AG04449 (cell line): ENCODE data around the gene OTOGL.
A peak's percentile ranks its signal among the peaks of the same experiment; 100 is the strongest.

Source experiments
- CTCF ChIA-PET: fragments of 350-600 bp; formaldehyde crosslinking; extraction: SDS; loops from one replicate; lab custom pipeline; 2021; ENCODE audit warnings: antibody characterized with exemption; lab: Yijun Ruan, JAX
- POLR2A ChIA-PET: fragments of 400-600, 350-600 bp; formaldehyde crosslinking; extraction: SDS; loops from one replicate; lab custom pipeline; 2020; ENCODE audit warnings: antibody characterized with exemption, inconsistent platforms; lab: Yijun Ruan, JAX
- DNase-seq: peaks from one replicate; pipeline ENCODE4 v3.0.0-alpha.2; 2010; ENCODE audit warnings: low read depth, low spot score
- H3K4me3 ChIP-seq: 2 replicates; pipeline ENCODE4 v1.5.1; 2011; ENCODE audit warnings: low read depth, mild to moderate bottlenecking, control low read depth, low read length
- TF ChIP-seq, protein P1 (sequence below): IDR thresholded peaks from one replicate; pipeline ENCODE4 v1.5.1; 2011; ENCODE audit warnings: mild to moderate bottlenecking, moderate library complexity, low read length, control low read depth, inconsistent platforms; ENCODE audit not compliant: insufficient read depth; ENCODE audit errors: missing control alignments

The OTOGL gene

DNA sequence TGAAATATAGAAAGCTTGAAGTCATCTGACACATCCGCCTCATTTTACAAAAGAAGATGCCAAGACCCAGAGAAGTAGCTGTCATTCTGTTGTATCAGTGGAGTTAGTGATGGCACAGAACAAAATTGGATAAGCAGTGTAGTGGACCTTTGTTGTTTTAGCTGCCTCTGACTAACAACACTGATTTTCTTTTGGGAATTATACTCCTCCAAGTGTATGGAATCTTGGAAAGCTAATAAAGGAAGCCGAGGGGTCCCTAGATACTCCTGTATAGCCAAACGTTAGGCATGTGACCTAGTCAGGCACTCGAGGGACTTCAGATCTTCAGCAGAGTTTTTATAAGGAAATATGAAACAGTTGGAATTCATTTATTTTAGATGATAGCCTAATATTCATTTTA, 94.5 kb downstream of the OTOGL start:
- H3K4me3 ChIP-seq: no peak overlapping the region
- ChIA-PET POLR2A (no interaction called here), CTCF (interaction anchor here (0.8 to 15.0 kb wide), 11 partner anchors 32 to 1064 kb away, joined by 3 to 403 read pairs (median 3); no protein-coding TSS in a partner anchor)
- TF ChIP-seq, protein P1, sequence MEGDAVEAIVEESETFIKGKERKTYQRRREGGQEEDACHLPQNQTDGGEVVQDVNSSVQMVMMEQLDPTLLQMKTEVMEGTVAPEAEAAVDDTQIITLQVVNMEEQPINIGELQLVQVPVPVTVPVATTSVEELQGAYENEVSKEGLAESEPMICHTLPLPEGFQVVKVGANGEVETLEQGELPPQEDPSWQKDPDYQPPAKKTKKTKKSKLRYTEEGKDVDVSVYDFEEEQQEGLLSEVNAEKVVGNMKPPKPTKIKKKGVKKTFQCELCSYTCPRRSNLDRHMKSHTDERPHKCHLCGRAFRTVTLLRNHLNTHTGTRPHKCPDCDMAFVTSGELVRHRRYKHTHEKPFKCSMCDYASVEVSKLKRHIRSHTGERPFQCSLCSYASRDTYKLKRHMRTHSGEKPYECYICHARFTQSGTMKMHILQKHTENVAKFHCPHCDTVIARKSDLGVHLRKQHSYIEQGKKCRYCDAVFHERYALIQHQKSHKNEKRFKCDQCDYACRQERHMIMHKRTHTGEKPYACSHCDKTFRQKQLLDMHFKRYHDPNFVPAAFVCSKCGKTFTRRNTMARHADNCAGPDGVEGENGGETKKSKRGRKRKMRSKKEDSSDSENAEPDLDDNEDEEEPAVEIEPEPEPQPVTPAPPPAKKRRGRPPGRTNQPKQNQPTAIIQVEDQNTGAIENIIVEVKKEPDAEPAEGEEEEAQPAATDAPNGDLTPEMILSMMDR: no peak
- no peak for DNase-seq

DNA sequence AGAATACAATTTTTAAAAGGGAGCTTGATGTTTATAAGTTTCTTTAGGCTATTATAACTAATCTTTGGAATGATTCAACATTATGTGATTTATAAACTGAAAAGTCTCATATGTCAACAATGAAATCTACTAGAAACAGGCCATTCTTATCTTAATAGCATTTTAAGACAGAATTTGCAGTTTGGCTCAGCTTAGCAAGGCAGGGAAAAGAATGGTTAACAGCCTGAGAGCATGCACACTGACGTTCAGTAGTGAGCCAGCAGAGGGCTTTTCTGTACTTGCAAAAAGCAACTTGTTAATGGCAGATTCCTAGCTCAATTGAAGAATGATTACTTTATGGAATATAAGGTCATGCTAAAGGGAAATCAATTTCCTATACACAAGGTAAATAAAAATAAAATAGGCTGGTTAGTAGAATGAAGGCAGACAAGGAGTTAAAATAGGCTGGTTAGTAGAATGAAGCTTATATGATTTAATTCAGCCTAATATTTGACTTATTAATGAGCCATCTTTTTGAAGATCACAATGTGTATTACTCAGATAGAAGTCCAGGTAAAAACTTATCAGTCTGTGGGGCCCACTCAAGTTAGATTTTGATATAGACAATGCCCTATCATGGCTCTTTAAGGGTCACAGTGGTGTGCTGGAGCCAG, 95.9 kb downstream of the OTOGL start:
- H3K4me3 ChIP-seq: no peak overlapping the region
- CTCF ChIA-PET: interaction anchor here (0.6 to 15.0 kb wide), 42 partner anchors 8 to 1064 kb away, joined by 3 to 403 read pairs (median 4); no protein-coding TSS in a partner anchor
- DNase-seq: no peak
- POLR2A ChIA-PET: interaction anchor here (1.3 to 1.4 kb wide), 2 partner anchors 74 to 76 kb away, joined by 3 to 5 read pairs; no protein-coding TSS in a partner anchor
- TF ChIP-seq, protein P1: peak; percentile 88

DNA sequence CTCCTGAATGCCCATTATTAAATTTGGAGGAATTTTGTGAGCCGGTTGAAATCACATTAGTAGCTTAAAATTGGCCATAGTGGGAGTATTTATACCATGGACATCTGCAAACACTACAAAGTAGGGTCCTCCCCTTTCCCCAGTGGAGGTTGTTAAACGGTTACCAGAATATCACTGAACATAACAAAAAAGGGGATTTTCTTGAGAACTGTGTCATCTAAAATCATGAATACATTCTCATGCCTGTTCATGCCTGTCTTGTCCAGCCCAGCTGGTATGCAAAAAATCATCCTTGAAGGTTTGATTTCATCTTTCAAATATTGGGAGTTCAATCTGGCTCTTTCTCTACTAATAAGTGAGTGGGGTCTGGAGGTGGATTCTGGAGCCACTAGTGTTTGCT, 96.4 kb downstream of the OTOGL start:
- TF ChIP-seq, protein P1: no peak
- DNase-seq: no peak
- POLR2A ChIA-PET: interaction anchor here (1.3 to 1.4 kb wide), 2 partner anchors 74 to 76 kb away, joined by 3 to 5 read pairs; no protein-coding TSS in a partner anchor
- no peak overlapping the region for H3K4me3 ChIP-seq
- CTCF ChIA-PET: interaction anchor here (0.6 to 15.0 kb wide), 37 partner anchors 8 to 1063 kb away, joined by 3 to 403 read pairs (median 4); no protein-coding TSS in a partner anchor

GRCh38 chr12:80196419-80196818, 97.1 kb downstream of the OTOGL start:
- no peak overlapping the region for H3K4me3 ChIP-seq
- ChIA-PET CTCF (interaction anchor here (1.1 to 15.0 kb wide), 7 partner anchors 9 to 1063 kb away, joined by 3 to 403 read pairs (median 13); no protein-coding TSS in a partner anchor), POLR2A (no interaction called here)
- TF ChIP-seq, protein P1: no peak
- DNase-seq: no peak

DNA sequence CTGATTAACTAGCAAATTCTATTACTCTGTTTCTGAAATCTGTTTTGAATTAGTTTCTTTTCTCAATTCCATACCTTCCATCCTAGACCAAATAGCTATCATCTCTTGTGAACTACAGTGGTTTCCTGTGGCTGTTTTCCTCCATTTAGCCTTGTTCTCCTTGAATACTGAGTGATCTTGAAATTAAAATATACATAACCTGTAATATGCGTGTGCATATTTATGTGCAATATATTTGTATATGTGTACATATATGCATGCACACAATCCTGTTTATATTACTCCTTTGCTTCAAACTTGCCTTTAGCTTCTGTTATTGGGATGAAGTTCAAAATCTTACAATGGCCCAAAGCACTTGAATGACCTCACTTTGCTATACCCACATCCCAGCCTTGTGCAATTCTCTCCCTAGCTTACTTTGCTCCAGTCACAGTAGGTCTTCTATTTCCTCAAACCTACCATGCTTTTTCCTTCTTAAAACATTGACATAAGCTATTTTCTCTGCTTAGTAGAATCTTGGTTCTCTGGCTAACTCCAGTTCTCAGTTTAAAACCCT, 99.5 kb downstream of the OTOGL start:
- TF ChIP-seq, protein P1: no peak
- ChIA-PET CTCF (interaction anchor here (1.0 to 15.0 kb wide), 8 partner anchors 8 to 1059 kb away, joined by 3 to 403 read pairs (median 8); no protein-coding TSS in a partner anchor), POLR2A (no interaction called here)
- H3K4me3 ChIP-seq: no peak overlapping the region
- no peak for DNase-seq

DNA sequence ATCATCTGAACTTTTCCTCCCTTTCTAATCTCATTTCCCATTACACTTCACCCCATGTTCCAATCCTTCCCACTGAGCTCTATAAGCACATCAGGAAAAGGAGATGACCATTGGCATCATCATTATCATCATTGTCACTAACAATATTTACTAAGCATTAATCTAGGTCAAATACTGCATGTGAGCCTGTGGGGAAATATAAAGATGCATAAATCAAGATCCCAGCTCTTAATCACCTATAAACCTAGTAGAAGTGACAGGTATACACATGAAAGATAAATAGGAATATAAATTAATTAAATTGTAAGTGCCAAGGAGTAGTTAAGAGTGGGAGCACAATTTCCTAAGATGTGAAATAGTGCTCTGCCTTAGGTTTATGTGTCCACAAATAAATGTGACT, 100.6 kb downstream of the OTOGL start:
- TF ChIP-seq, protein P1: no peak
- CTCF ChIA-PET: interaction anchor here (0.6 to 15.0 kb wide), 5 partner anchors 11 to 1058 kb away, joined by 4 to 403 read pairs (median 10); no protein-coding TSS in a partner anchor
- H3K4me3 ChIP-seq: no peak overlapping the region
- POLR2A ChIA-PET: no interaction called here
- DNase-seq: no peak
